ENCODE results near the gene FBN1. TPM values are rescaled to one million over a fixed set of nuclear protein-coding genes. Genes with fewer than 3 reads are reported as not detected.

FBN1 gene
- polyA plus RNA-seq, 1 experiment = 565 TPM

DNA sequence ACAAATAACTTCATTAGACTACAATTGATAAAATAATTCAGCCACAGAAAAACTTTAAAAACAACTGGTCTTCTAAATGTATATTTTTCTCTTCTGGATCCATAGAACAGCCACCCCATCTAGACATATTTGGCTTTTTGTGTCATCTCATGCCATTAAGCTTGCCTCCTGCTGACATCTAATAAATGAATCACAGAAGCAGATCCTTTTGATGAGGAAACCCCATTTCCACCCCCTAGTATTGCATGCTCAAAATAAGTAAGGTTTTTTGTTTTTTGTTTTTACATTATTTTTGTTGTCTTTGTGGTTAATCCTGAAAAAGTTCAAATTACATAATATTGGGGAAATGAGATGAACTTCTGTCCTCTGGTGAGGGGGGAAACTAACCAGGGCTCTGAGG is 219.5 kb downstream of the FBN1 start:
- ChIA-PET POLR2A (interaction anchor here (0.6 kb wide), 1 partner anchor 276 kb away, joined by 3 read pairs; no protein-coding TSS in a partner anchor), CTCF (no interaction called here)
- no peak overlapping the region for H3K4me3 ChIP-seq (ENCODE audit: low read depth, low read length)
- TF ChIP-seq, protein P1, sequence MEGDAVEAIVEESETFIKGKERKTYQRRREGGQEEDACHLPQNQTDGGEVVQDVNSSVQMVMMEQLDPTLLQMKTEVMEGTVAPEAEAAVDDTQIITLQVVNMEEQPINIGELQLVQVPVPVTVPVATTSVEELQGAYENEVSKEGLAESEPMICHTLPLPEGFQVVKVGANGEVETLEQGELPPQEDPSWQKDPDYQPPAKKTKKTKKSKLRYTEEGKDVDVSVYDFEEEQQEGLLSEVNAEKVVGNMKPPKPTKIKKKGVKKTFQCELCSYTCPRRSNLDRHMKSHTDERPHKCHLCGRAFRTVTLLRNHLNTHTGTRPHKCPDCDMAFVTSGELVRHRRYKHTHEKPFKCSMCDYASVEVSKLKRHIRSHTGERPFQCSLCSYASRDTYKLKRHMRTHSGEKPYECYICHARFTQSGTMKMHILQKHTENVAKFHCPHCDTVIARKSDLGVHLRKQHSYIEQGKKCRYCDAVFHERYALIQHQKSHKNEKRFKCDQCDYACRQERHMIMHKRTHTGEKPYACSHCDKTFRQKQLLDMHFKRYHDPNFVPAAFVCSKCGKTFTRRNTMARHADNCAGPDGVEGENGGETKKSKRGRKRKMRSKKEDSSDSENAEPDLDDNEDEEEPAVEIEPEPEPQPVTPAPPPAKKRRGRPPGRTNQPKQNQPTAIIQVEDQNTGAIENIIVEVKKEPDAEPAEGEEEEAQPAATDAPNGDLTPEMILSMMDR (IDR thresholded peaks at IDR 0.05; ENCODE audit: insufficient read depth, low read depth, low read length) = no peak
- H3K36me3 ChIP-seq (ENCODE audit: control insufficient read depth, insufficient read depth, low read length) = peaks cover 29% of the 10 kb centered on the region
- no peaks in the 10 kb centered on the region for H3K27me3 ChIP-seq (ENCODE audit: control insufficient read depth, insufficient read depth, low read length)
- DNase-seq (ENCODE audit: low read depth) = no peak

DNA sequence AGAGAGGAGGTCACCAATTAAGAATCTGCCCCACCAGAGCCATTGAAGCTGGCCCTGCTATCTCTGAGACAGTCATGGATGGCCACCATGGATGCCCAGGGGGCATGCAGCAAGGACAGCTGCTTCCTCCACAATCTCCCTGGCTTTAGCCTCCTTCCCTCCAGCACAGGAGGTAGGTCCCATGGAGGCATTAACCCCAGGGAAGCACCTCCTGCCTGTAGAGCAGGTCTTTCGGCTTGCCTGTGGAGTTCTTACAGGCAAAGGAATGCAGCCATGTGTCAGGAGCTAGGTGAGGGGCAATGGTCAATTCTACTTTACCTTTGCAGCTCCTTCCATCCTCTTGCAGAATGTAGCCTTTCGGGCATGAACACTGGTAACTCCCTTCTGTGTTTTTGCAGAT is 220.5 kb downstream of the FBN1 start:
- no peak for DNase-seq (ENCODE audit: low read depth)
- H3K36me3 ChIP-seq (ENCODE audit: control insufficient read depth, insufficient read depth, low read length) = peaks cover 26% of the 10 kb centered on the region
- TF ChIP-seq, protein P1 (IDR thresholded peaks at IDR 0.05; ENCODE audit: insufficient read depth, low read depth, low read length) = no peak
- H3K4me3 ChIP-seq (ENCODE audit: low read depth, low read length) = no peak overlapping the region
- CTCF ChIA-PET = interaction anchor here (0.9 kb wide), 1 partner anchor 13 kb away, joined by 3 read pairs; no protein-coding TSS in a partner anchor
- H3K27me3 ChIP-seq (ENCODE audit: control insufficient read depth, insufficient read depth, low read length) = no peaks in the 10 kb centered on the region
- POLR2A ChIA-PET = no interaction called here

DNA sequence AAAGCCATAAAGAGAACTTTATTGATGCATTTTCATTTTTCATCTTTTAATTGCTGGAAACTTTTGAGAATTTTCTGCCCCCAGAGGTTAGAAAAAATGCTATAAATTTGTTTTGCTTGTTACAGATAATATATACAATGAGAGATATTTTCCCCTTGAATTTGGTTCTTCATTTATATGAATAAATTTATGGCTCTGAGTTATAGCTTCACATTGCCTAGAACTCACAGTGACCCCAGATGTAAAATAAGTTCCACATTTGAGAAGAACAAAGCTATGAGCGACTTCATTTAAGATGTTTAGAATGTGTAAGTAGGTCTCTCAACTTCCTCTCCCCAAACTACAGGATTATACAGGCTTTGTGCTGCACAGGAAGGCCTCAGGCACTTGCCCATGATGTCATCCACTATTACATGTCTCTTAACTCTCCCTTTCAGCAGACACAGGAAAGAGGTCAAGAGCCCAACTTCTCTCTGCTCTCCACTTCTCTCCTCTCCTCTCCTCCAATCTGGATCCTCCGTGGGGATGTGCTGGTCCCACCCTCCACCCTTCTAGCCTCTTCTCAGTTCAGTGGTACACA is 221.5 kb downstream of the FBN1 start:
- Histone ChIP-seq H3K4me3 (ENCODE audit: low read depth, low read length) (no peak overlapping the region), H3K36me3 (ENCODE audit: control insufficient read depth, insufficient read depth, low read length) (peaks cover 26% of the 10 kb centered on the region), H3K27me3 (ENCODE audit: control insufficient read depth, insufficient read depth, low read length) (no peaks in the 10 kb centered on the region)
- CTCF ChIA-PET = no interaction called here
- TF ChIP-seq, protein P1 (IDR thresholded peaks at IDR 0.05; ENCODE audit: insufficient read depth, low read depth, low read length) = no peak
- POLR2A ChIA-PET = no interaction called here
- DNase-seq (ENCODE audit: low read depth) = no peak

DNA sequence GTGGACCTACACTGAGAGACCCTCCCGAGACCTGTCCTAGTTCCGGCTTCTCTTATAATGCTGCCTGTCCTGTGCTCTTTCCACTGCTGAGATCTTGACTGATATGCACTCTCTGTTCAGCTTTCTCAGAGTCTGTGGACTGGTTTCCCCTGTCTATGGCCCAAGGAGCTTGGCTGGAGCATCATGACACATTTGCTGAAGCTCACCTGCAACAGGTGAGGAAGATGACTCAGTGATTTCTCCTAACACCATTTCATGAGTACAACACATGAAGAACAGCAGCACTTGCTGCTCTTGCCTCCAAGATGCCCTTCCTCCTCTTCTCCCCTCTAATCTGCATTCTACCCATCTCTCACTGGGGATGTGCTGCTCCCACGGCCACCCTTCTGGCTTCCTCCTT is 222.2 kb downstream of the FBN1 start:
- TF ChIP-seq, protein P1 (IDR thresholded peaks at IDR 0.05; ENCODE audit: insufficient read depth, low read depth, low read length) = no peak
- no peaks in the 10 kb centered on the region for H3K27me3 ChIP-seq (ENCODE audit: control insufficient read depth, insufficient read depth, low read length)
- ChIA-PET CTCF (interaction anchor here (0.7 to 1.4 kb wide), 2 partner anchors 11 to 125 kb away, joined by 3 read pairs; no protein-coding TSS in a partner anchor), POLR2A (no interaction called here)
- DNase-seq (ENCODE audit: low read depth) = no peak
- H3K36me3 ChIP-seq (ENCODE audit: control insufficient read depth, insufficient read depth, low read length) = peaks cover 29% of the 10 kb centered on the region
- H3K4me3 ChIP-seq (ENCODE audit: low read depth, low read length) = no peak overlapping the region

DNA sequence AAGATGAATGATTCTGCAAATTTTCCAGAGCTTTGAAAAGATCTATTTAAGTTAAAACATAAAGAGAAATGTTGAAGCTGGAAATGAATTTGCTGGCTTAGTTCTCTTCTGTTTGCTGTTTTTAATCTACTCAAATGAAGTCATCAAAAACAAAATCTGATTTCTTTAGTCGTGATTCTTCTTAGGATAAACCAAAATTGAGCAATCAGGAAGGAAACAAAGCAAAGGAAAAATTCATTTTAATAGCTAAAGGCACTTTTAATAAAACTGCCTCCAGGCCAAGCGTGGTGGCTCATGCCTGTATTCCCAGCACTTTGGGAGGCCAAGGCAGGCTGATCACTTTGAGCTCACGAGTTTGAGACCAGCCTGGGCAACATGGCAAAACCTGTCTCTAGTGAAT is 223.1 kb downstream of the FBN1 start:
- H3K4me3 ChIP-seq (ENCODE audit: low read depth, low read length) = no peak overlapping the region
- CTCF ChIA-PET = interaction anchor here (0.7 to 1.7 kb wide), 3 partner anchors 10 to 80 kb away, joined by 3 to 5 read pairs (median 3); no protein-coding TSS in a partner anchor
- TF ChIP-seq, protein P1 (IDR thresholded peaks at IDR 0.05; ENCODE audit: insufficient read depth, low read depth, low read length) = no peak
- H3K36me3 ChIP-seq (ENCODE audit: control insufficient read depth, insufficient read depth, low read length) = peaks cover 29% of the 10 kb centered on the region
- H3K27me3 ChIP-seq (ENCODE audit: control insufficient read depth, insufficient read depth, low read length) = no peaks in the 10 kb centered on the region
- no peak for DNase-seq (ENCODE audit: low read depth)
- POLR2A ChIA-PET = no interaction called here
